Measurements from ENCODE around the gene DNAAF6. TPM values are rescaled to one million over a fixed set of nuclear protein-coding genes. Genes with fewer than 3 reads are reported as not detected.
"Not testable (repeated sequence)": the region's sequence is repeated elsewhere in the genome, so short reads cannot be mapped to it uniquely, and the experiment has no call there.

DNAAF6 gene
- total RNA-seq, 1 experiment from 2014 or later: not detected

- ChIA-PET CTCF (no interaction called here), POLR2A (ENCODE audit: unreplicated experiment) (no interaction called here)
Observed at GRCh38 chrX:107197319-107197718, 9.1 kb upstream of the DNAAF6 start.

GRCh38 chrX:107198074-107198473 is 8.3 kb upstream of the DNAAF6 start:
- DNase-seq; H2AFZ ChIP-seq (ENCODE audit: low read length); intact Hi-C loops (cut with micrococcal nuclease); H4K20me1 ChIP-seq (ENCODE audit: low read length); BruUV-seq (replicated peaks); H3K27ac ChIP-seq (ENCODE audit: low read length); H3K4me1 ChIP-seq (ENCODE audit: insufficient read depth, low read length); H3K27me3 ChIP-seq (ENCODE audit: low read length); ATAC-seq; H3K4me3 ChIP-seq (ENCODE audit: low read length); H3K9ac ChIP-seq (ENCODE audit: low read length); H3K79me2 ChIP-seq (ENCODE audit: low read length); H3K9me3 ChIP-seq (ENCODE audit: low read length); H3F3A ChIP-seq (ENCODE audit: low read length, unreplicated experiment); CTCF ChIA-PET; H3K36me3 ChIP-seq (ENCODE audit: low read depth, low read length); H3K9me2 ChIP-seq (replicated peaks; ENCODE audit: low read length); H3K4me2 ChIP-seq (ENCODE audit: low read length): not testable (repeated sequence)
- POLR2A ChIA-PET (ENCODE audit: unreplicated experiment): interaction anchor here (0.6 kb wide), 1 partner anchor 86 kb away, joined by 3 read pairs; no protein-coding TSS in a partner anchor

More at GRCh38 chrX:107197319-107197718, 9.1 kb upstream of the DNAAF6 start:
- H3K9ac ChIP-seq (ENCODE audit: low read length): no peak overlapping the region
- no peak overlapping the region for H3K27ac ChIP-seq (ENCODE audit: low read length)
- H3K4me1 ChIP-seq (ENCODE audit: insufficient read depth, low read length): no peaks in the 10 kb centered on the region
- H2AFZ ChIP-seq (ENCODE audit: low read length): no peak overlapping the region
- no peaks in the 10 kb centered on the region for H3F3A ChIP-seq (ENCODE audit: low read length, unreplicated experiment)
- no peaks in the 10 kb centered on the region for H3K27me3 ChIP-seq (ENCODE audit: low read length)
- no peaks in the 10 kb centered on the region for H3K9me3 ChIP-seq (ENCODE audit: low read length)
- H3K79me2 ChIP-seq (ENCODE audit: low read length): no peaks in the 10 kb centered on the region
- intact Hi-C loops (cut with micrococcal nuclease): no loop called here
- no peaks in the 10 kb centered on the region for H3K9me2 ChIP-seq (replicated peaks; ENCODE audit: low read length)
- ATAC-seq: no peak
- no peak overlapping the region for H3K4me2 ChIP-seq (ENCODE audit: low read length)
- no peak overlapping the region for H3K4me3 ChIP-seq (ENCODE audit: low read length)
- TF ChIP-seq EZH2phosphoT487 (IDR thresholded peaks at IDR 0.05; ENCODE audit: borderline replicate concordance, low read length) (no peak), EZH2 (IDR thresholded peaks at IDR 0.05; ENCODE audit: low read length, unreplicated experiment) (no peak), CTCF (conservative IDR thresholded peaks at IDR 0.05; ENCODE audit: low read depth, low read length) (no peak)
- no peak for DNase-seq
- no TSS peak for BruUV-seq (replicated peaks)
- no peaks in the 10 kb centered on the region for H3K36me3 ChIP-seq (ENCODE audit: low read depth, low read length)
- H4K20me1 ChIP-seq (ENCODE audit: low read length): no peaks in the 10 kb centered on the region

- Histone ChIP-seq H3K36me3 (ENCODE audit: low read depth, low read length) (no peaks in the 10 kb centered on the region), H3K27me3 (ENCODE audit: low read length) (no peaks in the 10 kb centered on the region), H3K4me3 (ENCODE audit: low read length) (no peak overlapping the region), H3K4me1 (ENCODE audit: insufficient read depth, low read length) (no peaks in the 10 kb centered on the region), H3K9me2 (replicated peaks; ENCODE audit: low read length) (no peaks in the 10 kb centered on the region), H4K20me1 (ENCODE audit: low read length) (no peaks in the 10 kb centered on the region), H3K9me3 (ENCODE audit: low read length) (no peaks in the 10 kb centered on the region), H3F3A (ENCODE audit: low read length, unreplicated experiment) (no peaks in the 10 kb centered on the region), H3K27ac (ENCODE audit: low read length) (no peak overlapping the region), H3K4me2 (ENCODE audit: low read length) (no peak overlapping the region), H2AFZ (ENCODE audit: low read length) (no peak overlapping the region), H3K79me2 (ENCODE audit: low read length) (no peaks in the 10 kb centered on the region), H3K9ac (ENCODE audit: low read length) (no peak overlapping the region)
- intact Hi-C loops (cut with micrococcal nuclease): no loop called here
- DNase-seq: peak; percentile 7
- BruUV-seq (replicated peaks): no TSS peak
- CTCF ChIA-PET: no interaction called here
- POLR2A ChIA-PET (ENCODE audit: unreplicated experiment): no interaction called here
- no peak for TF ChIP-seq CTCF (conservative IDR thresholded peaks at IDR 0.05; ENCODE audit: low read depth, low read length)
- TF ChIP-seq EZH2phosphoT487 (IDR thresholded peaks at IDR 0.05; ENCODE audit: borderline replicate concordance, low read length): no peak
- TF ChIP-seq EZH2 (IDR thresholded peaks at IDR 0.05; ENCODE audit: low read length, unreplicated experiment): no peak
- no peak for ATAC-seq
Observed at GRCh38 chrX:107199491-107199890, 6.9 kb upstream of the DNAAF6 start.

Data from PC-3 (cell line).